ENCODE data around the gene COL4A2. TPM values are rescaled to one million over a fixed set of nuclear protein-coding genes. Genes with fewer than 3 reads are reported as not detected.

The COL4A2 gene
- total RNA-seq, 1 donor from 2014 or later: 1,556 TPM

DNA sequence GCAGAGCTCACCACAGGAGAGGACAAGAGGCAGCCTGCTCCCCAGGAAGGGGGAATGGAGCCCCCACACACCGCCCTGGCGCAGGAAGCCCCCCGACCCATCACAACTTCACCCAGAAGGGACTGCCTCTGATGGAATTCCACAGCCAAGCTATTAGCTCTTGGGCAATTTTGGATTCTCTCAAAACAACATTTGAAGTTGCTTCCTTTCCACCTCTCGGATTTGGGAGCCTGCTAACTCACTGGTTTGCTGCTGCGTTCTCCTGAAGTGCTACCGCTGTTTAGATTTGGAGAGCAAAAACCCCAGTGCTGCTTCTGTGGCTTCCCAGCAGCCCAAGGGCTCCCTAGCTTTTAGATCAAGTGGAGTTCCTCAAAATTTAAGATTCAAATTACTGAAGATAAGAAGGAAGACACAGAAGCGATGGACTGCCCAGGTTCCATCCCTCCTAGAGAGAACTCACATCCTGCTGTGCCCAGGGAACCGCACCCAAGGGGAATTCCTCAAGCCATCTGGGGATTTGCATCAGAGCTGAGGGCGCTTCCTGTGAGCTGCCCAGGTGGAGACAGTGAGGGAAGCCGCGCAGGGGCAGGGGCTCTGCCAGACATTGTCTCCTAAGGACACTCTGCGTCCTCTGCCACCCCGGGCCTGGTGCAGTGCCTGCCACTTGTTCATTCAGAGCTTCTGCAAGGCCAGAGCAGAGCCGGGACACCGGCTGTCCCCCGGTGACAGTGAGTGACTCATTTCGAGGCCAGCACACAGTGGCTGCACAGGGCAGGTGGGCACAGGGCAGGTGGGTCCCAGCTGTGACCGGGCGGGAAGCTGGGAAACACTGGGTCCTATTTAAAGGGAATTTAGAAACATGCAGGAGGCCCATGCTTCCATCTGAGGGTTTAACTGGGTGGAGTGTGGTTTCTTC lies 45.7 kb upstream of the COL4A2 start:
- Mint-ChIP-seq H3K4me1 (ENCODE audit: unreplicated experiment) (peaks cover 69% of the 10 kb centered on the region), H3K9me3 (ENCODE audit: unreplicated experiment) (no peaks in the 10 kb centered on the region), H3K27me3 (ENCODE audit: unreplicated experiment) (peaks cover 3% of the 10 kb centered on the region), H3K36me3 (ENCODE audit: low read depth, unreplicated experiment) (peaks cover 48% of the 10 kb centered on the region), H3K27ac (ENCODE audit: unreplicated experiment) (peak overlapping the region; percentile 90), H3K4me3 (ENCODE audit: unreplicated experiment) (peak overlapping the region; percentile 56)
- DNase-seq (ENCODE audit: low spot score): no peak
- TF ChIP-seq, protein P1, sequence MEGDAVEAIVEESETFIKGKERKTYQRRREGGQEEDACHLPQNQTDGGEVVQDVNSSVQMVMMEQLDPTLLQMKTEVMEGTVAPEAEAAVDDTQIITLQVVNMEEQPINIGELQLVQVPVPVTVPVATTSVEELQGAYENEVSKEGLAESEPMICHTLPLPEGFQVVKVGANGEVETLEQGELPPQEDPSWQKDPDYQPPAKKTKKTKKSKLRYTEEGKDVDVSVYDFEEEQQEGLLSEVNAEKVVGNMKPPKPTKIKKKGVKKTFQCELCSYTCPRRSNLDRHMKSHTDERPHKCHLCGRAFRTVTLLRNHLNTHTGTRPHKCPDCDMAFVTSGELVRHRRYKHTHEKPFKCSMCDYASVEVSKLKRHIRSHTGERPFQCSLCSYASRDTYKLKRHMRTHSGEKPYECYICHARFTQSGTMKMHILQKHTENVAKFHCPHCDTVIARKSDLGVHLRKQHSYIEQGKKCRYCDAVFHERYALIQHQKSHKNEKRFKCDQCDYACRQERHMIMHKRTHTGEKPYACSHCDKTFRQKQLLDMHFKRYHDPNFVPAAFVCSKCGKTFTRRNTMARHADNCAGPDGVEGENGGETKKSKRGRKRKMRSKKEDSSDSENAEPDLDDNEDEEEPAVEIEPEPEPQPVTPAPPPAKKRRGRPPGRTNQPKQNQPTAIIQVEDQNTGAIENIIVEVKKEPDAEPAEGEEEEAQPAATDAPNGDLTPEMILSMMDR (IDR thresholded peaks at IDR 0.05; ENCODE audit: unreplicated experiment): no peak

DNA sequence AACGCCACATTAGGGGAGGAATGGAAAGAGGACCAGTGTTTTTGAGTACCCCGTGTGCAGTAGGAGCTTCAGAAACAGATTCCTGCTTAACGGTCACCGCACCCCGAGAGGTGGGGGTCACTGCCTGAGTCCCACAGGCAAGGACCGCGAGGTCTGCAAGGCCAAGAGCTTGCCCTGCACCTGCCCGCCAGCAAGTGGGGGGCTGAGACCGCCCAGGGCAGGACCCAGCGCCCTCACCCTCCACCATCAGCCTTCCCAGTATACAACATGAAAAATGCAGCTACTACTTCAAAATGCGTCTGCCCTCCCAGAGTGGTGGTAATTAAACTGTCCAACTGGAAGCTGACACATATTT lies 45.0 kb upstream of the COL4A2 start:
- H3K4me1 Mint-ChIP-seq (ENCODE audit: unreplicated experiment): peaks cover 75% of the 10 kb centered on the region
- H3K36me3 Mint-ChIP-seq (ENCODE audit: low read depth, unreplicated experiment): peaks cover 46% of the 10 kb centered on the region
- no peak for DNase-seq (ENCODE audit: low spot score)
- peak overlapping the region; percentile 90 for H3K27ac Mint-ChIP-seq (ENCODE audit: unreplicated experiment)
- H3K9me3 Mint-ChIP-seq (ENCODE audit: unreplicated experiment): no peaks in the 10 kb centered on the region
- TF ChIP-seq, protein P1 (IDR thresholded peaks at IDR 0.05; ENCODE audit: unreplicated experiment): no peak
- H3K27me3 Mint-ChIP-seq (ENCODE audit: unreplicated experiment): peaks cover 3% of the 10 kb centered on the region
- peak overlapping the region; percentile 66 for H3K4me3 Mint-ChIP-seq (ENCODE audit: unreplicated experiment)

DNA sequence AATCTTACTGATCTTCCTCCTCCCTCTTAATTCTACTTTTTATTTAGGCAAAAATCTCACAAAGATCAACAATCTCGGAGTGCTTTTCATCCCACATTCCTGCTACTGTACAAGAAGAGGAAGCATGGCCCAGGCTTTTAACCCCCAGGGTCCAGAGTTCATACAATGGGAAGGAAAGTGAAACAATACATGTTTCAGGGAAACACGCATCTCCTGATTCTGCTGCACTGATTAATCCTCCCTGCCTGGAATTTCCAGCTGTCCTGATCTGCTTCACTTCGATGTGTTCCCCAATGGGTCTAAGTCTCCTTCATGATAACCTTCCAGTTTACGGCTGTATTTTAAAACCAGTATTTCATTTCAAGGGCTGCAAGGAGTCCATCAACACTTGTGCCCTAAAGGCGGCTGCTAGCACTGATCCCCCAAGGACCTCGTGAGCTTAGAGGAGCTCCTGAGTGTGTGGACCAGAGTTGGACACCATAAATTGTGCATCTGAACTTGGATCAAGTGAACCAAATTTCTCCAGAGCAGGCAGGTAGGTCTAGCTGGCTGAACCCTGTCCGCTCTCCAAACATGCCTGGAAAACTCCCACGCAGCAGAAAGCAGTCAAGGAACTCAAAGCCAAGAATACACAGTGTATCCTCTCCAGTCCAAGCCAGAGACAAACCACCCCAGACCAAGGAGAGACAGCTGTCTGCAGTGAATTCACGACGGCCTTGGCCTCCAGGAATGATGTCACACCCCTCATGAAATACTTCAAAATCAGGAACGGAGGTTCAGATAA lies 44.4 kb upstream of the COL4A2 start:
- no peaks in the 10 kb centered on the region for H3K9me3 Mint-ChIP-seq (ENCODE audit: unreplicated experiment)
- H3K36me3 Mint-ChIP-seq (ENCODE audit: low read depth, unreplicated experiment): peaks cover 41% of the 10 kb centered on the region
- TF ChIP-seq, protein P1 (IDR thresholded peaks at IDR 0.05; ENCODE audit: unreplicated experiment): no peak
- H3K27ac Mint-ChIP-seq (ENCODE audit: unreplicated experiment): peak overlapping the region; percentile 90
- peaks cover 3% of the 10 kb centered on the region for H3K27me3 Mint-ChIP-seq (ENCODE audit: unreplicated experiment)
- H3K4me3 Mint-ChIP-seq (ENCODE audit: unreplicated experiment): peak overlapping the region; percentile 66
- DNase-seq (ENCODE audit: low spot score): no peak
- peaks cover 80% of the 10 kb centered on the region for H3K4me1 Mint-ChIP-seq (ENCODE audit: unreplicated experiment)

DNA sequence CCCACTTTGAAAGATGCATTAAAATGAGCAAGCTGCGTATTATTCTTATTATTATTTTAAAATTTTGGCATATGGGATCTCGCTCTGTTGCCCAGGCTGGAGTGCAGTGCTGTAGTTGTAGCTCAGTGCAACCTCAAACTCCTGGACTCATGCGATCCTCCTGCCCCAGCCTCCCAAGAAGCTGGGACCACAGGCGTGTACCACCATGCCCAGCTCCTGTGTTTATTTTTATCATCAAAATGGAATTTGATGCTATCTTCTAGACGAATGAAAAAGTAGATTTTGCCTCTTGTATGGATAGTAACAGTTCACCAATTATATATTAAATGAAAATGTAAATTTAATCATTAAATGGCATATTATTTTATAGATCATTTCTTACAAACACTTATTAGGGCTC lies 43.7 kb upstream of the COL4A2 start:
- peaks cover 3% of the 10 kb centered on the region for H3K27me3 Mint-ChIP-seq (ENCODE audit: unreplicated experiment)

More for the DNA sequence above, 43.7 kb upstream of the COL4A2 start:
- TF ChIP-seq, protein P1 (IDR thresholded peaks at IDR 0.05; ENCODE audit: unreplicated experiment): no peak
- H3K27ac Mint-ChIP-seq (ENCODE audit: unreplicated experiment): peak overlapping the region; percentile 74
- H3K4me3 Mint-ChIP-seq (ENCODE audit: unreplicated experiment): no peak overlapping the region
- peaks cover 85% of the 10 kb centered on the region for H3K4me1 Mint-ChIP-seq (ENCODE audit: unreplicated experiment)
- H3K9me3 Mint-ChIP-seq (ENCODE audit: unreplicated experiment): no peaks in the 10 kb centered on the region
- no peak for DNase-seq (ENCODE audit: low spot score)
- H3K36me3 Mint-ChIP-seq (ENCODE audit: low read depth, unreplicated experiment): peaks cover 39% of the 10 kb centered on the region
